Measurements from ENCODE around the gene ATXN10.

ATXN10 gene

GRCh38 chr22:45787759-45788158 lies 116.1 kb downstream of the ATXN10 start:
- ATAC-seq (ENCODE audit: insufficient read depth, low read depth) (no peak), DNase-seq (no peak)
- no peak overlapping the region for H2AFZ ChIP-seq (ENCODE audit: low read depth, low read length)
- H3K9ac ChIP-seq (ENCODE audit: low read depth, low read length): no peak overlapping the region
- H3K27me3 ChIP-seq (ENCODE audit: insufficient read depth, low read length, poor library complexity): no peaks in the 10 kb centered on the region
- H3K4me2 ChIP-seq (ENCODE audit: insufficient read depth, low read length): no peak overlapping the region
- H3K36me3 ChIP-seq (ENCODE audit: insufficient read depth, low read length): peaks cover 21% of the 10 kb centered on the region; the same call in 1 of the 2 replicates
- H3K27ac ChIP-seq (ENCODE audit: low read length): no peak overlapping the region
- TF ChIP-seq CTCF (IDR thresholded peaks at IDR 0.05; ENCODE audit: borderline replicate concordance, extremely low read depth, low read length, poor library complexity, severe bottlenecking): no peak
- no peak for TF ChIP-seq EZH2 (IDR thresholded peaks at IDR 0.05; ENCODE audit: borderline replicate concordance, low read depth, low read length, severe bottlenecking)
- no peak overlapping the region for H3K4me3 ChIP-seq (ENCODE audit: low read depth in 1 of 2, low read length in 2 of 2)
- peaks cover 4% of the 10 kb centered on the region for H3K79me2 ChIP-seq (ENCODE audit: insufficient read depth, low read length)
- H4K20me1 ChIP-seq (ENCODE audit: insufficient read depth, low read length): peaks cover 18% of the 10 kb centered on the region; the same call in 1 of the 2 replicates
- no peaks in the 10 kb centered on the region for H3K4me1 ChIP-seq (ENCODE audit: insufficient read depth, low read length)
- peaks cover under 1% of the 10 kb centered on the region for H3K9me3 ChIP-seq (ENCODE audit: insufficient read depth, low read length, severe bottlenecking)

- H3K4me3 ChIP-seq (ENCODE audit: low read depth in 1 of 2, low read length in 2 of 2): no peak overlapping the region
- H4K20me1 ChIP-seq (ENCODE audit: insufficient read depth, low read length): peaks cover 18% of the 10 kb centered on the region; the same call in 1 of the 2 replicates
- no peaks in the 10 kb centered on the region for H3K4me1 ChIP-seq (ENCODE audit: insufficient read depth, low read length)
- no peak for DNase-seq
- peaks cover 4% of the 10 kb centered on the region for H3K79me2 ChIP-seq (ENCODE audit: insufficient read depth, low read length)
- no peak overlapping the region for H2AFZ ChIP-seq (ENCODE audit: low read depth, low read length)
- H3K9ac ChIP-seq (ENCODE audit: low read depth, low read length): no peak overlapping the region
- H3K4me2 ChIP-seq (ENCODE audit: insufficient read depth, low read length): no peak overlapping the region
- H3K27ac ChIP-seq (ENCODE audit: low read length): no peak overlapping the region
- H3K9me3 ChIP-seq (ENCODE audit: insufficient read depth, low read length, severe bottlenecking): peaks cover 8% of the 10 kb centered on the region
- peaks cover 25% of the 10 kb centered on the region for H3K36me3 ChIP-seq (ENCODE audit: insufficient read depth, low read length)
- H3K27me3 ChIP-seq (ENCODE audit: insufficient read depth, low read length, poor library complexity): no peaks in the 10 kb centered on the region
- ATAC-seq (ENCODE audit: insufficient read depth, low read depth): no peak
- TF ChIP-seq EZH2 (IDR thresholded peaks at IDR 0.05; ENCODE audit: borderline replicate concordance, low read depth, low read length, severe bottlenecking) (no peak), CTCF (IDR thresholded peaks at IDR 0.05; ENCODE audit: borderline replicate concordance, extremely low read depth, low read length, poor library complexity, severe bottlenecking) (no peak)
These were observed 116.9 kb downstream of the ATXN10 start for GRCh38 chr22:45788522-45788921.

GRCh38 chr22:45790401-45790800 lies 118.8 kb downstream of the ATXN10 start:
- DNase-seq: no peak
- no peak overlapping the region for H3K4me3 ChIP-seq (ENCODE audit: low read depth in 1 of 2, low read length in 2 of 2)
- no peaks in the 10 kb centered on the region for H3K27me3 ChIP-seq (ENCODE audit: insufficient read depth, low read length, poor library complexity)
- H3K9ac ChIP-seq (ENCODE audit: low read depth, low read length): no peak overlapping the region
- no peak overlapping the region for H3K27ac ChIP-seq (ENCODE audit: low read length)
- H2AFZ ChIP-seq (ENCODE audit: low read depth, low read length): no peak overlapping the region
- ATAC-seq (ENCODE audit: insufficient read depth, low read depth): no peak
- H3K79me2 ChIP-seq (ENCODE audit: insufficient read depth, low read length): peaks cover 4% of the 10 kb centered on the region
- H3K36me3 ChIP-seq (ENCODE audit: insufficient read depth, low read length): peaks cover 37% of the 10 kb centered on the region
- TF ChIP-seq EZH2 (IDR thresholded peaks at IDR 0.05; ENCODE audit: borderline replicate concordance, low read depth, low read length, severe bottlenecking) (no peak), CTCF (IDR thresholded peaks at IDR 0.05; ENCODE audit: borderline replicate concordance, extremely low read depth, low read length, poor library complexity, severe bottlenecking) (no peak)
- peaks cover 24% of the 10 kb centered on the region for H3K9me3 ChIP-seq (ENCODE audit: insufficient read depth, low read length, severe bottlenecking)
- H3K4me2 ChIP-seq (ENCODE audit: insufficient read depth, low read length): no peak overlapping the region
- peaks cover 11% of the 10 kb centered on the region; the same call in 1 of the 2 replicates for H4K20me1 ChIP-seq (ENCODE audit: insufficient read depth, low read length)
- no peaks in the 10 kb centered on the region for H3K4me1 ChIP-seq (ENCODE audit: insufficient read depth, low read length)

- H3K27me3 ChIP-seq (ENCODE audit: insufficient read depth, low read length, poor library complexity): no peaks in the 10 kb centered on the region
- H3K27ac ChIP-seq (ENCODE audit: low read length): no peak overlapping the region
- peaks cover 60% of the 10 kb centered on the region for H3K36me3 ChIP-seq (ENCODE audit: insufficient read depth, low read length)
- no peak for DNase-seq
- TF ChIP-seq CTCF (IDR thresholded peaks at IDR 0.05; ENCODE audit: borderline replicate concordance, extremely low read depth, low read length, poor library complexity, severe bottlenecking) (no peak), EZH2 (IDR thresholded peaks at IDR 0.05; ENCODE audit: borderline replicate concordance, low read depth, low read length, severe bottlenecking) (no peak)
- no peak overlapping the region for H3K9ac ChIP-seq (ENCODE audit: low read depth, low read length)
- no peak overlapping the region for H3K4me2 ChIP-seq (ENCODE audit: insufficient read depth, low read length)
- peaks cover 7% of the 10 kb centered on the region; the same call in 1 of the 2 replicates for H4K20me1 ChIP-seq (ENCODE audit: insufficient read depth, low read length)
- peaks cover 49% of the 10 kb centered on the region for H3K9me3 ChIP-seq (ENCODE audit: insufficient read depth, low read length, severe bottlenecking)
- H2AFZ ChIP-seq (ENCODE audit: low read depth, low read length): no peak overlapping the region
- no peak overlapping the region for H3K4me3 ChIP-seq (ENCODE audit: low read depth in 1 of 2, low read length in 2 of 2)
- no peaks in the 10 kb centered on the region for H3K4me1 ChIP-seq (ENCODE audit: insufficient read depth, low read length)
- H3K79me2 ChIP-seq (ENCODE audit: insufficient read depth, low read length): no peaks in the 10 kb centered on the region
- no peak for ATAC-seq (ENCODE audit: insufficient read depth, low read depth)
These were observed 121.5 kb downstream of the ATXN10 start for GRCh38 chr22:45793161-45793560.
